Endothelial cell of umbilical vein (primary cell): ENCODE results near the gene PTPRE.

Source experiments
- CTCF ChIP-seq, 2 donors: IDR thresholded peaks; 1 replicate in 1 of 2; 2 replicates in 1 of 2; pipeline ENCODE4 v1.5.1; 2011; ENCODE audit warnings: low read length in 2 of 2, mild to moderate bottlenecking in 2 of 2, moderate library complexity in 2 of 2, control low read depth in 1 of 2, inconsistent platforms in 1 of 2, low read depth in 1 of 2; ENCODE audit not compliant: insufficient read depth in 1 of 2; ENCODE audit errors: extremely low read depth in 1 of 2
- JUN ChIP-seq: IDR thresholded peaks from 2 replicates; pipeline ENCODE4 v1.6.1; 2011; ENCODE audit warnings: borderline replicate concordance, low read depth; ENCODE audit not compliant: insufficient read length, insufficient read depth
- POLR2AphosphoS5 ChIP-seq: IDR thresholded peaks from 2 replicates; pipeline ENCODE4 v1.6.1; 2012; ENCODE audit warnings: low read depth, mild to moderate bottlenecking, control low read depth, low read length, moderate library complexity; ENCODE audit not compliant: insufficient read depth

- no peak for TF ChIP-seq CTCF (IDR thresholded peaks at IDR 0.05; ENCODE audit: extremely low read depth in 1 of 2, insufficient read depth in 1 of 2, low read depth in 1 of 2, low read length in 2 of 2)
- TF ChIP-seq JUN: no peak
- TF ChIP-seq POLR2AphosphoS5: no peak
These were observed 35.3 kb upstream of the PTPRE start for GRCh38 chr10:127871631-127872010.
